Panc1 (cell line): ENCODE data around the gene CERS5. TPM values are rescaled to one million over a fixed set of nuclear protein-coding genes. Genes with fewer than 3 reads are reported as not detected.

Source experiments
- ATAC-seq: fragments of 200-7000 bp; cut with Tn5 transposase; 2 replicates; pipeline ENCODE4 v1.9.1; 2020; ENCODE audit warnings: mild to moderate bottlenecking, moderate library complexity
- BruUV-seq: library from RNA; stranded (reverse); fragments of 400-500 nt; replicated peaks from 2 replicates; lab custom pipeline; 2021; lab: Mats Ljungman, UMichigan
- CTCF ChIA-PET: fragments of 300-600 bp; sonication (Branson Sonifier 250); formaldehyde crosslinking; loops from one replicate; lab custom pipeline; 2022; ENCODE audit warnings: antibody characterized with exemption; lab: Charles Lee
- POLR2A ChIA-PET: fragments of 300-600 bp; sonication (Branson Sonifier 250); formaldehyde crosslinking; loops from one replicate; lab custom pipeline; 2022; ENCODE audit warnings: antibody characterized with exemption; lab: Charles Lee
- DNase-seq: peaks from one replicate; pipeline ENCODE4 v3.0.0-alpha.2; 2010; ENCODE audit warnings: low read depth, low spot score
- H3K27ac ChIP-seq: 2 replicates; pipeline ENCODE4 v1.5.1; 2011; ENCODE audit warnings: mild to moderate bottlenecking, low read length, inconsistent platforms
- H3K27me3 ChIP-seq: fragments of 200-500 bp; sonication (Bioruptor generic); 2 replicates; pipeline ENCODE4 v1.6.0; 2014; ENCODE audit warnings: low read length, inconsistent platforms; ENCODE audit not compliant: control insufficient read depth, insufficient read depth
- H3K36me3 ChIP-seq: fragments of 200-500 bp; sonication (Bioruptor generic); 2 replicates; pipeline ENCODE4 v1.5.1; 2014; ENCODE audit warnings: inconsistent platforms, mild to moderate bottlenecking, low read length, moderate library complexity; ENCODE audit not compliant: control insufficient read depth, insufficient read depth
- H3K4me1 ChIP-seq: 2 replicates; pipeline ENCODE4 v1.5.1; 2011; ENCODE audit warnings: inconsistent platforms, mild to moderate bottlenecking, low read length, moderate library complexity; ENCODE audit not compliant: control insufficient read depth, insufficient read depth
- H3K4me3 ChIP-seq, 2 experiments: 2 replicates each; pipeline ENCODE4 v1.5.1; 2011 to 2012; ENCODE audit warnings: low read depth in 2 of 2, low read length in 2 of 2, mild to moderate bottlenecking in 2 of 2, inconsistent platforms in 1 of 2, moderate library complexity in 1 of 2
- H3K9me3 ChIP-seq: fragments of 200-500 bp; sonication (Bioruptor generic); 2 replicates; pipeline ENCODE4 v1.5.1; 2014; ENCODE audit warnings: low read depth, mild to moderate bottlenecking, inconsistent platforms, low read length, moderate library complexity; ENCODE audit not compliant: control insufficient read depth, insufficient read depth
- POLR2AphosphoS5 ChIP-seq: IDR thresholded peaks from 2 replicates; pipeline ENCODE4 v1.6.1; 2012; ENCODE audit warnings: mild to moderate bottlenecking, low read depth, low read length, moderate library complexity
- SIN3A ChIP-seq: IDR thresholded peaks from 2 replicates; pipeline ENCODE4 v1.6.1; 2012; ENCODE audit warnings: low read depth, mild to moderate bottlenecking, low read length, moderate library complexity, borderline replicate concordance; ENCODE audit not compliant: insufficient read depth
- TCF7L2 ChIP-seq: IDR thresholded peaks from 2 replicates; pipeline ENCODE4 v1.6.1; 2011; ENCODE audit warnings: mild to moderate bottlenecking, low read depth, low read length, inconsistent platforms
- in situ Hi-C: cut with HindIII; loops from 2 replicates; pipeline ENCODE4 v1.10.0; 2016; ENCODE audit warnings: low sequenced_read_pairs, low pct_unique_long_range_greater_than_20kb
- intact Hi-C: fragments of 100-400 bp; cut with micrococcal nuclease; formaldehyde crosslinking; loops from one replicate; pipeline ENCODE4 v1.10.0; 2022; ENCODE audit not compliant: unreplicated experiment
- total RNA-seq: library from RNA; stranded (reverse); gene quantifications from one replicate; pipeline ENCODE4 v1.2.1, GENCODE V29; 2021; ENCODE audit not compliant: unreplicated experiment
- TF ChIP-seq, protein P1 (sequence below): fragments of 450-650 bp; IDR thresholded peaks from 2 replicates; pipeline ENCODE4 v1.5.1; 2017; ENCODE audit warnings: mild to moderate bottlenecking
- TF ChIP-seq, protein P2 (sequence below), 2 experiments: IDR thresholded peaks; 2 replicates each; pipeline ENCODE4 v1.6.1; 2011 to 2012; ENCODE audit warnings: low read depth in 2 of 2, control low read depth in 1 of 2, low read length in 1 of 2, mild to moderate bottlenecking in 1 of 2, moderate library complexity in 1 of 2; ENCODE audit not compliant: insufficient read depth in 1 of 2

The CERS5 gene
- total RNA-seq, 1 experiment from 2014 or later: 50.5 TPM

DNA sequence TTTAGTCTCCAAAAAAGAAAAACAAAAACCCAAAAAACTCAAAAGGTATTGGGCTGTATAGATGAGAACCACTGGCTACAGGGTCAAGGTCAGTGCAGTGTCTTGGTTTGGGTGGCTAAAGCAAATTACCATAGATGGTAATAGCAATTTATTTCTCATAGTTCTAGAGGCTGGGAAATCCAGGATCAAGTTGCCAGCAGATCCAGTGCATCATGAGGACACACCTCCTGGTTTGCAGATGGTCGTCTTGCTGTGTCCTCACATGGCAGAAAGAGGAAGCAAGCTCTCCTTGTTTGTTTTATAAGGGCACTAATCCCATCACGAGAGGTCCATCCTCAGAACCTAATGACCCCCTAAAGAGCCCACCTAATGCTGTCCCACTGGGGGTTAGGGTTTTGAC, 44.0 kb downstream of the CERS5 start:
- Histone ChIP-seq H3K4me1 (no peaks in the 10 kb centered on the region), H3K27ac (no peak overlapping the region), H3K27me3 (no peaks in the 10 kb centered on the region), H3K36me3 (no peaks in the 10 kb centered on the region; the same call in 1 of the 2 replicates), H3K9me3 (no peaks in the 10 kb centered on the region), H3K4me3 (no peak overlapping the region)
- no peak for DNase-seq
- ChIA-PET CTCF (no interaction called here), POLR2A (interaction anchor here (0.6 kb wide), 1 partner anchor 20 kb away, joined by 5 read pairs; no protein-coding TSS in a partner anchor)
- BruUV-seq: no TSS peak
- intact Hi-C loops (no loop called here), in situ Hi-C loops (no loop called here)
- no peak for TF ChIP-seq TCF7L2
- TF ChIP-seq, protein P1, sequence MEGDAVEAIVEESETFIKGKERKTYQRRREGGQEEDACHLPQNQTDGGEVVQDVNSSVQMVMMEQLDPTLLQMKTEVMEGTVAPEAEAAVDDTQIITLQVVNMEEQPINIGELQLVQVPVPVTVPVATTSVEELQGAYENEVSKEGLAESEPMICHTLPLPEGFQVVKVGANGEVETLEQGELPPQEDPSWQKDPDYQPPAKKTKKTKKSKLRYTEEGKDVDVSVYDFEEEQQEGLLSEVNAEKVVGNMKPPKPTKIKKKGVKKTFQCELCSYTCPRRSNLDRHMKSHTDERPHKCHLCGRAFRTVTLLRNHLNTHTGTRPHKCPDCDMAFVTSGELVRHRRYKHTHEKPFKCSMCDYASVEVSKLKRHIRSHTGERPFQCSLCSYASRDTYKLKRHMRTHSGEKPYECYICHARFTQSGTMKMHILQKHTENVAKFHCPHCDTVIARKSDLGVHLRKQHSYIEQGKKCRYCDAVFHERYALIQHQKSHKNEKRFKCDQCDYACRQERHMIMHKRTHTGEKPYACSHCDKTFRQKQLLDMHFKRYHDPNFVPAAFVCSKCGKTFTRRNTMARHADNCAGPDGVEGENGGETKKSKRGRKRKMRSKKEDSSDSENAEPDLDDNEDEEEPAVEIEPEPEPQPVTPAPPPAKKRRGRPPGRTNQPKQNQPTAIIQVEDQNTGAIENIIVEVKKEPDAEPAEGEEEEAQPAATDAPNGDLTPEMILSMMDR: no peak
- no peak for TF ChIP-seq POLR2AphosphoS5
- TF ChIP-seq, protein P2, sequence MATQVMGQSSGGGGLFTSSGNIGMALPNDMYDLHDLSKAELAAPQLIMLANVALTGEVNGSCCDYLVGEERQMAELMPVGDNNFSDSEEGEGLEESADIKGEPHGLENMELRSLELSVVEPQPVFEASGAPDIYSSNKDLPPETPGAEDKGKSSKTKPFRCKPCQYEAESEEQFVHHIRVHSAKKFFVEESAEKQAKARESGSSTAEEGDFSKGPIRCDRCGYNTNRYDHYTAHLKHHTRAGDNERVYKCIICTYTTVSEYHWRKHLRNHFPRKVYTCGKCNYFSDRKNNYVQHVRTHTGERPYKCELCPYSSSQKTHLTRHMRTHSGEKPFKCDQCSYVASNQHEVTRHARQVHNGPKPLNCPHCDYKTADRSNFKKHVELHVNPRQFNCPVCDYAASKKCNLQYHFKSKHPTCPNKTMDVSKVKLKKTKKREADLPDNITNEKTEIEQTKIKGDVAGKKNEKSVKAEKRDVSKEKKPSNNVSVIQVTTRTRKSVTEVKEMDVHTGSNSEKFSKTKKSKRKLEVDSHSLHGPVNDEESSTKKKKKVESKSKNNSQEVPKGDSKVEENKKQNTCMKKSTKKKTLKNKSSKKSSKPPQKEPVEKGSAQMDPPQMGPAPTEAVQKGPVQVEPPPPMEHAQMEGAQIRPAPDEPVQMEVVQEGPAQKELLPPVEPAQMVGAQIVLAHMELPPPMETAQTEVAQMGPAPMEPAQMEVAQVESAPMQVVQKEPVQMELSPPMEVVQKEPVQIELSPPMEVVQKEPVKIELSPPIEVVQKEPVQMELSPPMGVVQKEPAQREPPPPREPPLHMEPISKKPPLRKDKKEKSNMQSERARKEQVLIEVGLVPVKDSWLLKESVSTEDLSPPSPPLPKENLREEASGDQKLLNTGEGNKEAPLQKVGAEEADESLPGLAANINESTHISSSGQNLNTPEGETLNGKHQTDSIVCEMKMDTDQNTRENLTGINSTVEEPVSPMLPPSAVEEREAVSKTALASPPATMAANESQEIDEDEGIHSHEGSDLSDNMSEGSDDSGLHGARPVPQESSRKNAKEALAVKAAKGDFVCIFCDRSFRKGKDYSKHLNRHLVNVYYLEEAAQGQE (IDR thresholded peaks at IDR 0.05; ENCODE audit: insufficient read depth in 1 of 2, low read depth in 2 of 2, low read length in 1 of 2): no peak
- no peak for TF ChIP-seq SIN3A
- no peak for ATAC-seq

DNA sequence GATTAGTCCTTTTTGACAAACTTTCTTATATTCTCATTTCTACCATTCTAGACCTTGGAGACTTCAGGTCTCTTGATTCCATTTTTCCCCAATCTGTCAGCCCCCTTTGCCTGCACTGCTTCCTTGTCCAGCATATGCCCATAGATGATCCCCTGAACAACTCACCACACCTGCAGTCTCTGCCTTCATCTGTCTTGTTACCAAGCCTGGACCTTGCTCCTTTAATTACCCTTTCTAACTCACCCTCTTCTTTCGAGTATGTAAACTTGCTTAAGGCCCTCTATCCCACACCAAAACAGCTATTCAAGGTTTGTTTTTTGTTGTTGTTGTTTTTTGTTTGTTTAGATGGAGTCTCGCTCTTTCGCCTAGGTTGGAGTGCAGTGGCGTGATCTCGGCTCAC, 45.5 kb downstream of the CERS5 start:
- TF ChIP-seq TCF7L2 (no peak), POLR2AphosphoS5 (no peak), SIN3A (no peak)
- TF ChIP-seq, protein P1: no peak
- TF ChIP-seq, protein P2 (IDR thresholded peaks at IDR 0.05; ENCODE audit: insufficient read depth in 1 of 2, low read depth in 2 of 2, low read length in 1 of 2): no peak
- no TSS peak for BruUV-seq
- intact Hi-C loops: no loop called here
- Histone ChIP-seq H3K9me3 (no peaks in the 10 kb centered on the region), H3K27me3 (no peaks in the 10 kb centered on the region), H3K4me1 (no peaks in the 10 kb centered on the region), H3K36me3 (no peaks in the 10 kb centered on the region; the same call in 1 of the 2 replicates), H3K27ac (no peak overlapping the region), H3K4me3 (no peak overlapping the region)
- ChIA-PET CTCF (no interaction called here), POLR2A (no interaction called here)
- in situ Hi-C loops: no loop called here
- ATAC-seq (no peak), DNase-seq (no peak)
